SK-N-SH (cell line): ENCODE data around the gene MAP7. TPM values are rescaled to one million over a fixed set of nuclear protein-coding genes. Genes with fewer than 3 reads are reported as not detected.

ENCODE experiments used
- CTCF ChIA-PET: fragments of 300-600, 350-600 bp; formaldehyde crosslinking; extraction: SDS; loops from one replicate; lab custom pipeline; 2021; lab: Yijun Ruan, JAX
- POLR2A ChIA-PET: fragments of 350-600 bp; sonication (Branson Sonifier 250); formaldehyde crosslinking; extraction: SDS; loops from one replicate; lab custom pipeline; 2020; ENCODE audit warnings: antibody characterized with exemption, inconsistent platforms; lab: Yijun Ruan, JAX
- DNase-seq: peaks from one replicate; pipeline ENCODE4 v3.0.0; 2012
- H2AFZ ChIP-seq: fragments of 200-600 bp; sonication (generic); 2 replicates; pipeline ENCODE4 v1.8.1; 2016; ENCODE audit warnings: antibody characterized with exemption, mild to moderate bottlenecking, low read depth
- H3F3A ChIP-seq: fragments of 200-600 bp; sonication (generic); replicated peaks from 2 replicates; pipeline ENCODE3; 2016; ENCODE audit warnings: antibody characterized with exemption, mild to moderate bottlenecking; ENCODE audit not compliant: insufficient read depth
- H3K27ac ChIP-seq, 2 experiments: fragments of 200-500 bp in 1 of 2; fragments of 200-600 bp in 1 of 2; sonication (Bioruptor generic) in 1 of 2; sonication (generic), shearing (Covaris generic) in 1 of 2; 2 replicates each; pipeline versions ENCODE4 v1.5.1 to v1.6.1; 2014 to 2016; ENCODE audit warnings: low read depth in 2 of 2, inconsistent platforms in 1 of 2, low read length in 1 of 2, mild to moderate bottlenecking in 1 of 2, mixed read lengths in 1 of 2
- H3K27me3 ChIP-seq: fragments of 200-600 bp; sonication (generic), shearing (Covaris generic); 2 replicates; pipeline ENCODE4 v1.6.1; 2016; ENCODE audit warnings: mixed run types; ENCODE audit not compliant: insufficient read depth
- H3K36me3 ChIP-seq, 2 experiments: fragments of 200-500 bp in 1 of 2; fragments of 200-600 bp in 1 of 2; sonication (Bioruptor generic) in 1 of 2; sonication (generic) in 1 of 2; replicated peaks in 1 of 2; 2 replicates each; pipeline versions ENCODE3 to v1.5.1; 2014 to 2016; ENCODE audit warnings: low read length in 1 of 2, mild to moderate bottlenecking in 1 of 2; ENCODE audit not compliant: insufficient read depth in 2 of 2, control insufficient read depth in 1 of 2
- H3K4me1 ChIP-seq, 2 experiments: fragments of 200-500 bp in 1 of 2; fragments of 200-600 bp in 1 of 2; sonication (Bioruptor generic) in 1 of 2; sonication (generic), shearing (Covaris generic) in 1 of 2; 2 replicates each; pipeline versions ENCODE4 v1.5.1 to v1.6.1; 2014 to 2016; ENCODE audit warnings: low read depth in 1 of 2, low read length in 1 of 2, mixed run types in 1 of 2; ENCODE audit not compliant: insufficient read depth in 2 of 2, control insufficient read depth in 1 of 2
- H3K4me2 ChIP-seq: fragments of 200-600 bp; sonication (generic), shearing (Covaris generic); 2 replicates; pipeline ENCODE4 v1.6.1; 2017; ENCODE audit warnings: mixed run types
- H3K4me3 ChIP-seq, 2 experiments: fragments of 200-500 bp in 1 of 2; fragments of 200-600 bp in 1 of 2; sonication (Bioruptor generic) in 1 of 2; sonication (generic), shearing (Covaris generic) in 1 of 2; 2 replicates each; pipeline versions ENCODE4 v1.5.1 to v1.8.1; 2014 to 2016; ENCODE audit warnings: low read depth in 2 of 2, inconsistent platforms in 1 of 2, low read length in 1 of 2, mild to moderate bottlenecking in 1 of 2, mixed read lengths in 1 of 2, moderate library complexity in 1 of 2
- H3K79me2 ChIP-seq: fragments of 200-600 bp; sonication (generic); 2 replicates; pipeline ENCODE4 v1.8.1; 2017; ENCODE audit warnings: mild to moderate bottlenecking; ENCODE audit not compliant: insufficient read depth
- H3K9ac ChIP-seq: fragments of 200-600 bp; sonication (generic); 2 replicates; pipeline ENCODE4 v1.6.1; 2017; ENCODE audit warnings: mixed run types
- H3K9me2 ChIP-seq: fragments of 200-600 bp; sonication (generic); 2 replicates; pipeline ENCODE4 v1.6.1; 2017; ENCODE audit warnings: mixed run types
- H3K9me3 ChIP-seq: fragments of 200-600 bp; sonication (generic); 2 replicates; pipeline ENCODE4 v1.6.1; 2017; ENCODE audit warnings: mixed run types, mild to moderate bottlenecking, moderate library complexity
- H4K20me1 ChIP-seq: fragments of 200-600 bp; sonication (generic); 2 replicates; pipeline ENCODE4 v1.6.1; 2017; ENCODE audit warnings: mild to moderate bottlenecking, mixed run types; ENCODE audit not compliant: insufficient read depth
- CTCF ChIP-seq: fragments of 200-600 bp; sonication (generic); IDR thresholded peaks from 2 replicates; pipeline ENCODE4 v1.6.1; 2017; ENCODE audit warnings: antibody characterized with exemption, mild to moderate bottlenecking, moderate library complexity
- FOSL2 ChIP-seq: IDR thresholded peaks from 2 replicates; pipeline ENCODE4 v1.4.0; 2012; ENCODE audit warnings: low read depth, mild to moderate bottlenecking, moderate library complexity, borderline replicate concordance
- IRF3 ChIP-seq: fragments of 150-350 bp; IDR thresholded peaks from 2 replicates; pipeline ENCODE4 v1.6.1; 2016; ENCODE audit warnings: mild to moderate bottlenecking, low read depth, low read length
- MAX ChIP-seq: IDR thresholded peaks from 2 replicates; pipeline ENCODE4 v1.4.0; 2012; ENCODE audit warnings: low read depth
- MEF2A ChIP-seq: IDR thresholded peaks from 2 replicates; pipeline ENCODE4 v1.4.0; 2012; ENCODE audit warnings: low read depth, borderline replicate concordance
- MXI1 ChIP-seq: IDR thresholded peaks from 2 replicates; pipeline ENCODE4 v1.6.1; 2012; ENCODE audit warnings: mild to moderate bottlenecking, low read depth, low read length, improper control_type of control experiment
- NFIC ChIP-seq: IDR thresholded peaks from 2 replicates; pipeline ENCODE4 v1.4.0; 2012; ENCODE audit warnings: borderline replicate concordance
- NRF1 ChIP-seq: IDR thresholded peaks from 2 replicates; pipeline ENCODE4 v1.6.1; 2012; ENCODE audit warnings: low read depth, mild to moderate bottlenecking, low read length
- RAD21 ChIP-seq: IDR thresholded peaks from 2 replicates; pipeline ENCODE4 v1.6.1; 2012; ENCODE audit warnings: mild to moderate bottlenecking, low read length
- RFX5 ChIP-seq: IDR thresholded peaks from 2 replicates; pipeline ENCODE4 v1.6.1; 2012; ENCODE audit warnings: mild to moderate bottlenecking, improper control_type of control experiment, low read length
- USF1 ChIP-seq: IDR thresholded peaks from 2 replicates; pipeline ENCODE4 v1.4.0; 2012; ENCODE audit warnings: low read depth, borderline replicate concordance
- ZBTB33 ChIP-seq: IDR thresholded peaks from 2 replicates; pipeline ENCODE4 v1.4.0; 2012; ENCODE audit warnings: low read depth, borderline replicate concordance
- WGBS: methylation state at CpG from one replicate; pipeline ENCODE4 v1.1.6; 2017; ENCODE audit warnings: low lambda C conversion rate; 5-methylcytosine and 5-hydroxymethylcytosine counted together
- polyA plus RNA-seq, 3 experiments: library from polyadenylated mRNA; depleted of rRNA; stranded (reverse); fragments of >200 nt; gene quantifications; 2 replicates each; pipeline ENCODE4 v1.2.3, GENCODE V29; 2012

Gene MAP7
- polyA plus RNA-seq, 1 of the 3 experiments (the other 2 are of a cell fraction), result 0.76 TPM

- TF ChIP-seq CTCF, result no peak
- TF ChIP-seq MEF2A, result no peak
- no peak for TF ChIP-seq USF1
- no peak for TF ChIP-seq MXI1
- no peak for TF ChIP-seq FOSL2
- TF ChIP-seq NFIC, result no peak
- no peak for TF ChIP-seq RAD21
Observed at GRCh38 chr6:136510299-136510698, 39.9 kb downstream of the MAP7 start (continued).

GRCh38 chr6:136508725-136509392 lies 41.4 kb downstream of the MAP7 start:
- Histone ChIP-seq H3K27me3 (no peaks in the 10 kb centered on the region), H3K4me2 (no peak overlapping the region), H3K4me3 (no peak overlapping the region), H4K20me1 (no peaks in the 10 kb centered on the region), H3K4me1 (peaks cover 0 to 13% of the 10 kb centered on the region in 2 experiments; a peak in 2 of 4 replicates), H3F3A (no peaks in the 10 kb centered on the region), H3K9ac (no peak overlapping the region), H3K9me3 (no peaks in the 10 kb centered on the region), H3K27ac (no peak overlapping the region), H3K79me2 (no peaks in the 10 kb centered on the region), H3K9me2 (no peaks in the 10 kb centered on the region), H2AFZ (no peak overlapping the region), H3K36me3 (no peaks in the 10 kb centered on the region)
- no peak for TF ChIP-seq ZBTB33
- no peak for TF ChIP-seq MAX
- no peak for TF ChIP-seq IRF3
- no peak for TF ChIP-seq MEF2A
- no peak for TF ChIP-seq NRF1
- TF ChIP-seq RFX5, result no peak
- CTCF ChIA-PET, result interaction anchor here (1.0 kb wide), 2 partner anchors 16 to 41 kb away, joined by 4 to 5 read pairs; partner anchors contain the start of gene MAP7
- no peak for DNase-seq
- 79% methylated on average over 1 of the region's 1 CpG for WGBS
- POLR2A ChIA-PET, result no interaction called here
